GF-D8 (cell line): ENCODE measurements around the gene TEAD2.
"Not testable (repeated sequence)": the region's sequence is repeated elsewhere in the genome, so short reads cannot be mapped to it uniquely, and the experiment has no call there.

ENCODE experiments used
- DNase-seq: peaks from one replicate; lab custom pipeline; 2025; lab: John Stamatoyannopoulos, UW

The TEAD2 gene

GRCh38 chr19:49331187-49331586, 31.0 kb downstream of the TEAD2 start:
- DNase-seq, result not testable (repeated sequence)

DNA sequence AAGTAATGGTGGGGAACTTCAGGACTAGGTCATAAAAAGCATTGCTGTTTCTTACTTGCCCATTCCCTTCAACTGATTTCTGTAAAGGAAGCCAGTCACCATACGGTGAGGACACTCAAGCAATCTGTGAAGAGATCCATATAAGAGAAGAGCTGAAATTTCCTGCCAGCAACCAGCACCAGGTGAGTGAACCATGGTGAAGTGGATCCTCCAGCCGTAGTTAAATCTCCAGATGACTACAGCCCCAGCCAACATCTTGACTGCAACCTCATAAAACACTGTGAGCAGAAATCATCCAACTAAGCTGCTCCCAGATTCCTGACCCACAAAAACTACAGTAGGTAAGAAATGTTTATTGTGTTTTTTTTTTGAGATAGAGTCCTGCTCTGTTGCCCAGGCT, 33.5 kb downstream of the TEAD2 start:
- no peak for DNase-seq

DNA sequence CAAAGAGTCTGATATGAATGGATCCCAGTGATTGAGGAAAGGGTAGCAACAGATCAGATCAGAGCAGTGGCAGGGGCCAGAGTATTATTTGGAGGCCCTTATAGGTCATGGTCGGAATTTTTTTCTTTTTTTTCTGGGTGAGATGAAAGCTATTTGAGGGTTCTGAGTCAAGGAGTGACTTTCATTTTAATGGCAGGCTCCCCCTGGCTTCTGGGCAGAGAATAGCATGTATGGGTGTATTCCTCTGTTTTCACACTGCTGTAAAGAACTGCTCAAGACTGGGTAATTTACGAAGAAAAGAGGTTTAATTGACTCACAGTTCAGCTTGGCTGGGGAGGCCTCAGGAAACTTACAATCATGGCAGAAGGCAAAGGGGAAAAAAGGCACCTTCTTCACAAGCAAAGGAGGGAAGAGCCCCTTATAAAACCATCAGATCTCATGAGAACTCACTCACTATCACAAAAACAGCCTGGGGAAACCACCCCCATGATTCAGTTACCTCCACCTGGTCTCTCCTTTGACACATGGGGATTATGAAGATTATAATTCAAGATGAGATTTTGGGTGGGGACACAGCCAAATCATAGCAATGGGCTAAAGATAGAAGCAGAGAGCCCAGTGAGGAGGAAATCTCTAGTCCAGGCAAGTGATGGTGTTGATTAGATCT, 34.2 kb downstream of the TEAD2 start:
- no peak for DNase-seq

GRCh38 chr19:49326165-49326704, 36.0 kb downstream of the TEAD2 start:
- DNase-seq, result no peak

DNA sequence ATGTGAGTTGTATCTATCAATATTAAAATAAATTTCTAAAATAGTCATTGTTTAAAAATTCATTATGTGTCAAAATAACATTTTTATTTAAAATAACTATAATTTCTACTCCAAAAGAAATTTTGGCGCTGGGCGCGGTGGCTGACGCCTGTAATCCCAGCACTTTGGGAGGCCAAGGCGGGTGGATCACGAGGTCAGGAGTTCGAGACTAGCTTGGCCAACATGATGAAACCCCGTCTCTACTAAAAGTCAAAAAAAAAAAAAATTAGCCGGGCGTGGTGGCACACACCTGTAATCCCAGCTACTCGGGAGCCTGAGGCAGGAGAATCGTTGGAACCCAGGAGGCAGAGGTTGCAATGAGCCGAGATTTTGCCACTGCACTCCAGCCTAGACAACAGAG, 36.5 kb downstream of the TEAD2 start:
- not testable (repeated sequence) for DNase-seq

- no peak for DNase-seq
These were observed 37.2 kb downstream of the TEAD2 start, which contains the start of gene SLC6A16 for GRCh38 chr19:49324801-49325576. SLC6A16 (minus strand) TSS chr19:49325191; CDS start chr19:49311347, 13,844 bp downstream.

DNA sequence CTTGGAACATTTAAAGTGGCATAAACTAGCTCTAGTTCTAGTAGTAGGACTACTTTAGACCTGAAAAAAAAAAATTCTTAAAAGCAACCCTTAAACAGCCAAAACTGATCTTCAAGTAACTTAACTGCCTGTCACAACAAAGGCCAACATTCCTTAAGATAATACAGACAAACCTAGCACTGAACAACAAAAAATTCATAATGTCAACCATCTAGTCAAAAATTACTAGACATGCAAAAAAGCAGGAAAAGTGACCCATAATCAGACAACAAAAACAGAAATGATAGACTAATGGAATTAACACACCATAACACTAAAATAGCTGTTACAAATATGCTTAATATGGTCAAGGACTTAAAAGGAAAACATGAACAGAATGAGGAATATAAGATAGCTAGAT, 43.9 kb downstream of the TEAD2 start:
- DNase-seq, result no peak

DNA sequence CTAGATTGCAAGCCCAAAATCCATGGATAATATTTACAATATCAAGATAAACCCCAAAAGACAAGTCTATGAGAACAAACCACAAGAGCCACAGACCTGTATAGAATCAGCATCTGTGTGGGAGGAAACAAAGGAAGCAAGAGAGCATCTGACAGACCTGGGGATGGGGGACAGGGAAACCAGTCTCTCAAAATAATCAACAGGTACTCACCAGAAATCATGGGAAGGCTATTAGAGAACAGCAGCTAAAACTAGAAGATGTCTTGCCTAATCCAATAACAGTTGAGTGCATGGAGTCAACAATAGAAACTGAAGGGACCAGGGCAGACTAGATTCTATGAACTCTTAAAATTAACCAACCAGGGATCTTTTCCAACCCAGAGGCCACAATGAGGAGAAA, 45.9 kb downstream of the TEAD2 start:
- no peak for DNase-seq

DNA sequence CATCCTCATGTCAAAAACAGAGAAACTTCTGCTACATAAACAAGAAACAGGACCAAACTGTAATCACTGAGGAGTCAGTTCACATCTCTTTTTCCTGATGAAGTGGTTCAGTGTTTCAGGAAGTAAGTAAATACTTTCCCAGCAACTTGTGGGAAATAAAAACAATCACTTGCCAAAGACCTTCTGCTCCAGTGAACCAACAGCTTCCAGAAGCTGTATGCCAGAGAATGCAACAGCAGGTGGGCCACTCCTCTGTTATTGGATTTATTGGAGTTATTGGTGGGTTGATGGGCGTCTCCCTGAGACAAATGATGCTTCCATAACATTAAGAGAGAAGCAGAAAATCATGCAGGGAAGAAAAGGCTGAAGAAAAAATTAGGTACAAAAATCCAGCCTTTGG, 47.1 kb downstream of the TEAD2 start:
- DNase-seq, result no peak

- DNase-seq, result no peak
These were observed 53.1 kb downstream of the TEAD2 start for GRCh38 chr19:49309087-49309486.

GRCh38 chr19:49306734-49307133, 55.5 kb downstream of the TEAD2 start:
- DNase-seq, result not testable (repeated sequence)

DNA sequence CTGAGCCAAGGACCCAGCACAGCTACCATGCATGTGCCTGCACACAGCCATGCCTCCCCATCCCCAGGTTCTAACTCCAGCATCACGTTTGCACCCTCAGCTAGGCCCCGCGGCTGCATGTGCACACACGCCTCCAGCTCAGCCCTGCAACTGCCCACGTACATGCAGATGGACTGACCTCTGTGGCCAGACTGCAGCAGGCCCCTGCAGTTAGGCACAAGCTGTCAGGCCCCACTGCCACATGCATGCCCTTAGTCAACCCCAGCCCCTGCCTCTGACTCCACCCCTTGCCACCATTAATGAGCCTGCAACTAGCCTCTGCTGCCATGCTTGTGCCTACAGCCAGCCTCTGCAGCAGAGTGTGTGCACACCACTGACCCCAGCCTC, 60.4 kb downstream of the TEAD2 start:
- DNase-seq, result no peak

DNA sequence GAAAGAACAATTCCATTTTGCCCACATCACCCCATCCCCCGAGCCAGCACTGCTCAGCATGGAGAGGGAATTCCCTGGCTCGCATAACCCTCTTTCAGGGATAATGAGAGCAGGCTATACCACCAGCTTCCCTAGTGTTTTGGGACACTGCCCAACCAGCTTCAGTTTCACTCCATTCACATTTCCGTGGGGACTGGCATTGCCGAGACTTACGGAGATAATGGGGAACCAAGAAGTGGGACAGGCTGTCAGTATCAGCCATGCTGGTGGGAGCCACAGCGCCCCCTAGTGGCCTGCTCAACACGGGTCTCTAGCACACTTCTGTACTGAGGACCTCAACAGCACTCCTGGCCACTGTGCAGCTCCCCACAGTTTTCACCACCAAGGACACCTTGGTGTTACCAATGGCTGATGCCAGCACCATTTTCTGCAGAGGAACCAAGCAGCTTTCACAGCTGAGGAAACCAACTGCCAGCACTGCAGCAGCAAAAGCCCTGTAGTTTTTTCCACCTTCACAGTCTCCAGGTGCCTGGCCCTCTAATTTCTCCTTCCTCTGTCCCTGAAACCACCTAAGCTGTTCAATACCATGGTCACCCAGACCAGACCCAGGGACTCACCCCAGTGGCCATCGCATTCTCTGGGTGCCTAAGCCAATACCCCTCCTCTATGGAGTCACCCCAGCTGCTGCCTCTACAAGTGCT, 60.9 kb downstream of the TEAD2 start:
- no peak for DNase-seq

GRCh38 chr19:49298653-49299052, 63.6 kb downstream of the TEAD2 start:
- DNase-seq, result not testable (repeated sequence)

- DNase-seq, result no peak
These were observed 64.8 kb downstream of the TEAD2 start for GRCh38 chr19:49297403-49297802.

- DNase-seq, result no peak
These were observed 66.9 kb downstream of the TEAD2 start for GRCh38 chr19:49295208-49295880.

- DNase-seq, result no peak
These were observed 67.8 kb downstream of the TEAD2 start for GRCh38 chr19:49294401-49294800.
